Measurements from ENCODE around the gene AFAP1. TPM values are rescaled to one million over a fixed set of nuclear protein-coding genes. Genes with fewer than 3 reads are reported as not detected.

The AFAP1 gene
- polyA plus RNA-seq, 1 donor (not counting 4 experiments of a cell fraction or from before 2014, with no cell fraction given) = 7.6 TPM

GRCh38 chr4:7785017-7785416 is 154.6 kb downstream of the AFAP1 start:
- peaks cover 10 to 32% of the 10 kb centered on the region in 2 experiments for H3K36me3 ChIP-seq (ENCODE audit: control insufficient read depth in 2 of 2, extremely low read depth in 1 of 2, insufficient read depth in 2 of 2, low read length in 2 of 2)
- H3K79me2 ChIP-seq (ENCODE audit: control insufficient read depth, insufficient read depth, low read length) = no peaks in the 10 kb centered on the region
- TF ChIP-seq, protein P1, sequence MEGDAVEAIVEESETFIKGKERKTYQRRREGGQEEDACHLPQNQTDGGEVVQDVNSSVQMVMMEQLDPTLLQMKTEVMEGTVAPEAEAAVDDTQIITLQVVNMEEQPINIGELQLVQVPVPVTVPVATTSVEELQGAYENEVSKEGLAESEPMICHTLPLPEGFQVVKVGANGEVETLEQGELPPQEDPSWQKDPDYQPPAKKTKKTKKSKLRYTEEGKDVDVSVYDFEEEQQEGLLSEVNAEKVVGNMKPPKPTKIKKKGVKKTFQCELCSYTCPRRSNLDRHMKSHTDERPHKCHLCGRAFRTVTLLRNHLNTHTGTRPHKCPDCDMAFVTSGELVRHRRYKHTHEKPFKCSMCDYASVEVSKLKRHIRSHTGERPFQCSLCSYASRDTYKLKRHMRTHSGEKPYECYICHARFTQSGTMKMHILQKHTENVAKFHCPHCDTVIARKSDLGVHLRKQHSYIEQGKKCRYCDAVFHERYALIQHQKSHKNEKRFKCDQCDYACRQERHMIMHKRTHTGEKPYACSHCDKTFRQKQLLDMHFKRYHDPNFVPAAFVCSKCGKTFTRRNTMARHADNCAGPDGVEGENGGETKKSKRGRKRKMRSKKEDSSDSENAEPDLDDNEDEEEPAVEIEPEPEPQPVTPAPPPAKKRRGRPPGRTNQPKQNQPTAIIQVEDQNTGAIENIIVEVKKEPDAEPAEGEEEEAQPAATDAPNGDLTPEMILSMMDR (optimal IDR thresholded peaks at IDR 0.05 in 1 of 3, IDR thresholded peaks at IDR 0.05 in 1 of 3, conservative IDR thresholded peaks at IDR 0.05 in 1 of 3; ENCODE audit: extremely low read depth in 1 of 3, insufficient read depth in 2 of 3, low read length in 3 of 3) = no peak
- no peak for TF ChIP-seq EZH2 (IDR thresholded peaks at IDR 0.05; ENCODE audit: low read length)
- H3K9me3 ChIP-seq (ENCODE audit: control insufficient read depth, low read depth, low read length) = no peaks in the 10 kb centered on the region
- no peak overlapping the region for H3K4me3 ChIP-seq (ENCODE audit: control insufficient read depth in 2 of 3, extremely low read depth in 1 of 3, insufficient read depth in 2 of 3, low read depth in 1 of 3, low read length in 3 of 3)
- no peaks in the 10 kb centered on the region for H4K20me1 ChIP-seq (ENCODE audit: control insufficient read depth, extremely low read depth, insufficient read depth, low read length)
- H3K9me1 ChIP-seq (ENCODE audit: control insufficient read depth, extremely low read depth, insufficient read depth, low read length) = no peaks in the 10 kb centered on the region
- dilution Hi-C loops (cut with MboI; ENCODE audit: extremely low pct_ligation_motif_present, low sequenced_read_pairs) = no loop called here
- no peak overlapping the region for H3K4me2 ChIP-seq (ENCODE audit: control insufficient read depth, extremely low read depth, insufficient read depth, low read depth, low read length)
- FAIRE-seq = no peak
- H2AFZ ChIP-seq (ENCODE audit: control insufficient read depth, low read length) = no peak overlapping the region
- DNase-seq (ENCODE audit: low read depth, low spot score) = no peak
- no peak overlapping the region for H3K9ac ChIP-seq (ENCODE audit: control insufficient read depth, extremely low read depth, insufficient read depth, low read length)
- no peak overlapping the region for H3K27ac ChIP-seq (ENCODE audit: control insufficient read depth, insufficient read depth, low read length)
- H3K4me1 ChIP-seq (ENCODE audit: control insufficient read depth, extremely low read depth, insufficient read depth, low read length) = no peaks in the 10 kb centered on the region
- no peaks in the 10 kb centered on the region for H3K27me3 ChIP-seq (ENCODE audit: control insufficient read depth, extremely low read depth, insufficient read depth, low read length)

- no peak overlapping the region for H3K4me3 ChIP-seq (ENCODE audit: control insufficient read depth in 2 of 3, extremely low read depth in 1 of 3, insufficient read depth in 2 of 3, low read depth in 1 of 3, low read length in 3 of 3)
- no peaks in the 10 kb centered on the region for H4K20me1 ChIP-seq (ENCODE audit: control insufficient read depth, extremely low read depth, insufficient read depth, low read length)
- no peaks in the 10 kb centered on the region for H3K9me1 ChIP-seq (ENCODE audit: control insufficient read depth, extremely low read depth, insufficient read depth, low read length)
- no peaks in the 10 kb centered on the region for H3K9me3 ChIP-seq (ENCODE audit: control insufficient read depth, low read depth, low read length)
- no peaks in the 10 kb centered on the region for H3K4me1 ChIP-seq (ENCODE audit: control insufficient read depth, extremely low read depth, insufficient read depth, low read length)
- no peak overlapping the region for H3K9ac ChIP-seq (ENCODE audit: control insufficient read depth, extremely low read depth, insufficient read depth, low read length)
- H3K79me2 ChIP-seq (ENCODE audit: control insufficient read depth, insufficient read depth, low read length) = no peaks in the 10 kb centered on the region
- no peak overlapping the region for H2AFZ ChIP-seq (ENCODE audit: control insufficient read depth, low read length)
- no peak for TF ChIP-seq EZH2 (IDR thresholded peaks at IDR 0.05; ENCODE audit: low read length)
- TF ChIP-seq, protein P1 (optimal IDR thresholded peaks at IDR 0.05 in 1 of 3, IDR thresholded peaks at IDR 0.05 in 1 of 3, conservative IDR thresholded peaks at IDR 0.05 in 1 of 3; ENCODE audit: extremely low read depth in 1 of 3, insufficient read depth in 2 of 3, low read length in 3 of 3) = no peak
- FAIRE-seq (no peak), DNase-seq (ENCODE audit: low read depth, low spot score) (no peak)
- H3K4me2 ChIP-seq (ENCODE audit: control insufficient read depth, extremely low read depth, insufficient read depth, low read depth, low read length) = no peak overlapping the region
- no peak overlapping the region for H3K27ac ChIP-seq (ENCODE audit: control insufficient read depth, insufficient read depth, low read length)
- H3K36me3 ChIP-seq (ENCODE audit: control insufficient read depth in 2 of 2, extremely low read depth in 1 of 2, insufficient read depth in 2 of 2, low read length in 2 of 2) = peaks cover 10 to 32% of the 10 kb centered on the region in 2 experiments
- no peaks in the 10 kb centered on the region for H3K27me3 ChIP-seq (ENCODE audit: control insufficient read depth, extremely low read depth, insufficient read depth, low read length)
- dilution Hi-C loops (cut with MboI; ENCODE audit: extremely low pct_ligation_motif_present, low sequenced_read_pairs) = no loop called here
These were observed 155.4 kb downstream of the AFAP1 start for GRCh38 chr4:7784131-7784870.
